H1 (cell line): ENCODE results near the gene ATP5F1C. TPM values are rescaled to one million over a fixed set of nuclear protein-coding genes. Genes with fewer than 3 reads are reported as not detected.

ENCODE experiments used
- ATF3 ChIP-seq: IDR thresholded peaks from 2 replicates; pipeline ENCODE4 v1.6.1; 2011; ENCODE audit warnings: low read depth, mild to moderate bottlenecking, low read length; ENCODE audit not compliant: insufficient read depth
- CTCF ChIP-seq, 3 experiments: IDR thresholded peaks; 1 replicate in 2 of 3; 2 replicates in 1 of 3; pipeline versions ENCODE4 v1.5.1 to v1.6.1; 2011; ENCODE audit warnings: low read length in 3 of 3, mild to moderate bottlenecking in 3 of 3, inconsistent platforms in 2 of 3, low read depth in 1 of 3, moderate library complexity in 1 of 3; ENCODE audit not compliant: insufficient read depth in 1 of 3; ENCODE audit errors: control extremely low read depth in 1 of 3
- EZH2 ChIP-seq: fragments of 200-600 bp; sonication (generic); IDR thresholded peaks from 2 replicates; pipeline ENCODE4 v1.7.1; 2012; ENCODE audit warnings: low read depth, mild to moderate bottlenecking, moderate library complexity, low read length, inconsistent platforms; ENCODE audit not compliant: severe bottlenecking
- JUND ChIP-seq: IDR thresholded peaks from 2 replicates; pipeline ENCODE4 v1.6.1; 2011; ENCODE audit warnings: mild to moderate bottlenecking, improper control_type of control experiment, low read length
- SRF ChIP-seq: IDR thresholded peaks from 2 replicates; pipeline ENCODE4 v1.6.1; 2011; ENCODE audit warnings: mild to moderate bottlenecking, low read depth, low read length, moderate library complexity
- polyA plus RNA-seq, 7 experiments: library from polyadenylated mRNA; depleted of rRNA in 3 of 7; stranded (reverse) in 5 of 7; unstranded in 2 of 7; fragments of >200 nt in 5 of 7; fragments of 200-250 nt in 2 of 7; gene quantifications; 1 replicate in 5 of 7; 2 replicates in 1 of 7; 4 replicates in 1 of 7; pipeline versions ENCODE4 v1.2.1 to v1.2.3, GENCODE V29; 2011 to 2013; ENCODE audit warnings: missing spikeins in 2 of 7, mixed read lengths in 2 of 7
- total RNA-seq: library from RNA; stranded (reverse); fragmentation: NEBNext Ultra II Directional; extraction: Animal tissue kit (Norgen Biotek cat#: 25700); gene quantifications from 2 replicates; pipeline ENCODE4 v1.2.1, GENCODE V29; 2021

ATP5F1C gene
- total and polyA plus RNA-seq, 2 of the 8 experiments (the other 6 are each of a cell fraction or from before 2014, with no cell fraction given): 221 to 265 TPM

- TF ChIP-seq CTCF (IDR thresholded peaks at IDR 0.05; ENCODE audit: control extremely low read depth in 1 of 3, insufficient read depth in 1 of 3, low read depth in 1 of 3, low read length in 3 of 3): peak; percentile 1 to 20 (median 2); a peak in 2 of 4 replicates
- no peak for TF ChIP-seq SRF
- TF ChIP-seq ATF3: no peak
- TF ChIP-seq JUND: no peak
- TF ChIP-seq EZH2: no peak
Observed at GRCh38 chr10:7819121-7819460, 31.1 kb downstream of the ATP5F1C start (continued).
